Endothelial cell of umbilical vein (primary cell): Measurements from ENCODE around the gene EDARADD. TPM values are rescaled to one million over a fixed set of nuclear protein-coding genes. Genes with fewer than 3 reads are reported as not detected.

Experiments
- BruUV-seq: library from RNA; stranded (reverse); fragments of 400-500 nt; replicated peaks from 2 replicates; lab custom pipeline; 2021; lab: Mats Ljungman, UMichigan
- CTCF ChIA-PET: fragments of 300-600, 350-600 bp; sonication (Branson Sonifier 250); formaldehyde crosslinking; loops from one replicate; lab custom pipeline; 2021; ENCODE audit warnings: antibody characterized with exemption, inconsistent platforms; lab: Charles Lee
- POLR2A ChIA-PET: fragments of 300-600, 350-600 bp; sonication (Branson Sonifier 250); formaldehyde crosslinking; loops from one replicate; lab custom pipeline; 2021; ENCODE audit warnings: antibody characterized with exemption, inconsistent platforms; lab: Charles Lee
- DNase-seq: peaks from one replicate; pipeline ENCODE4 v3.0.0-alpha.2; 2011; ENCODE audit warnings: low read depth, low spot score
- FAIRE-seq: peaks from 2 replicates; lab custom pipeline; 2011; peaks lifted over from hg19 to GRCh38; lab: Jason Lieb, UNC
- H2AFZ ChIP-seq: 2 replicates; pipeline ENCODE4 v1.6.0; 2012; ENCODE audit warnings: low read depth, low read length, control low read depth, inconsistent platforms
- H3K27ac ChIP-seq: 2 replicates; pipeline ENCODE4 v1.5.1; 2011; ENCODE audit warnings: low read depth, mild to moderate bottlenecking, control low read depth, low read length, moderate library complexity; ENCODE audit not compliant: insufficient read depth
- H3K27me3 ChIP-seq, 2 experiments: 2 replicates each; pipeline versions ENCODE4 v1.6.0 to v1.6.1; 2011; ENCODE audit warnings: low read length in 2 of 2, mixed read lengths in 1 of 2; ENCODE audit not compliant: control insufficient read depth in 2 of 2, insufficient read depth in 2 of 2
- H3K36me3 ChIP-seq, 2 experiments: 2 replicates in 1 of 2; 3 replicates in 1 of 2; pipeline ENCODE4 v1.5.1; 2011; ENCODE audit warnings: low read length in 2 of 2, mild to moderate bottlenecking in 1 of 2, moderate library complexity in 1 of 2; ENCODE audit not compliant: control insufficient read depth in 2 of 2, insufficient read depth in 2 of 2; ENCODE audit errors: extremely low read depth in 1 of 2
- H3K4me1 ChIP-seq: 3 replicates; pipeline ENCODE4 v1.5.1; 2011; ENCODE audit warnings: mild to moderate bottlenecking, low read length; ENCODE audit not compliant: control insufficient read depth, insufficient read depth; ENCODE audit errors: extremely low read depth
- H3K4me2 ChIP-seq: 2 replicates; pipeline ENCODE4 v1.6.1; 2011; ENCODE audit warnings: low read length, control low read depth, mixed read lengths; ENCODE audit not compliant: insufficient read depth
- H3K4me3 ChIP-seq, 3 experiments: fragments of 200-600 bp in 1 of 3; sonication (generic), shearing (Covaris generic) in 1 of 3; replicated peaks in 1 of 3; 2 replicates each; pipeline ENCODE4 v1.5.1; 2011 to 2016; ENCODE audit warnings: control low read depth in 3 of 3, low read length in 3 of 3, mild to moderate bottlenecking in 2 of 3, inconsistent platforms in 1 of 3, low read depth in 1 of 3, moderate library complexity in 1 of 3; ENCODE audit not compliant: insufficient read depth in 1 of 3
- H3K79me2 ChIP-seq: 2 replicates; pipeline ENCODE4 v1.6.0; 2012; ENCODE audit warnings: low read length, inconsistent platforms; ENCODE audit not compliant: control insufficient read depth, insufficient read depth
- H3K9ac ChIP-seq: replicated peaks from 2 replicates; pipeline ENCODE3; 2011; ENCODE audit warnings: low read length, control low read depth; ENCODE audit not compliant: insufficient read depth; ENCODE audit errors: extremely low read depth
- H3K9me1 ChIP-seq: replicated peaks from 3 replicates; pipeline ENCODE4 v1.6.0; 2011; ENCODE audit warnings: mild to moderate bottlenecking, low read length; ENCODE audit not compliant: control insufficient read depth, insufficient read depth; ENCODE audit errors: extremely low read depth
- H3K9me3 ChIP-seq: replicated peaks from 2 replicates; pipeline ENCODE4 v1.5.1; 2012; ENCODE audit warnings: low read length, inconsistent platforms; ENCODE audit not compliant: control insufficient read depth, insufficient read depth
- H4K20me1 ChIP-seq: replicated peaks from 2 replicates; pipeline ENCODE3; 2011; ENCODE audit warnings: mild to moderate bottlenecking, low read length; ENCODE audit not compliant: control insufficient read depth, insufficient read depth; ENCODE audit errors: extremely low read depth
- CTCF ChIP-seq, 2 donors: IDR thresholded peaks; 1 replicate in 1 of 2; 2 replicates in 1 of 2; pipeline ENCODE4 v1.5.1; 2011; ENCODE audit warnings: low read length in 2 of 2, mild to moderate bottlenecking in 2 of 2, moderate library complexity in 2 of 2, control low read depth in 1 of 2, inconsistent platforms in 1 of 2, low read depth in 1 of 2; ENCODE audit not compliant: insufficient read depth in 1 of 2; ENCODE audit errors: extremely low read depth in 1 of 2
- EZH2 ChIP-seq: IDR thresholded peaks from 2 replicates; pipeline ENCODE4 v1.6.1; 2012; ENCODE audit warnings: borderline replicate concordance, low read depth, mild to moderate bottlenecking, moderate library complexity, low read length, inconsistent platforms; ENCODE audit not compliant: severe bottlenecking
- FOS ChIP-seq: IDR thresholded peaks from 2 replicates; pipeline ENCODE4 v1.6.1; 2011; ENCODE audit warnings: mild to moderate bottlenecking, low read length, moderate library complexity, borderline replicate concordance; ENCODE audit not compliant: insufficient read depth
- GATA2 ChIP-seq: IDR thresholded peaks from 2 replicates; pipeline ENCODE4 v1.7.0; 2011; ENCODE audit warnings: low read depth, mild to moderate bottlenecking, moderate library complexity, mixed read lengths, low read length; ENCODE audit not compliant: insufficient read length, insufficient read depth
- JUN ChIP-seq: IDR thresholded peaks from 2 replicates; pipeline ENCODE4 v1.6.1; 2011; ENCODE audit warnings: borderline replicate concordance, low read depth; ENCODE audit not compliant: insufficient read length, insufficient read depth
- MYC ChIP-seq: IDR thresholded peaks from one replicate; pipeline ENCODE4 v1.6.1; 2011; ENCODE audit warnings: mild to moderate bottlenecking, low read depth, low read length
- POLR2A ChIP-seq: IDR thresholded peaks from 2 replicates; pipeline ENCODE4 v1.6.1; 2012; ENCODE audit warnings: low read depth, mild to moderate bottlenecking, control low read depth, low read length
- POLR2AphosphoS5 ChIP-seq: IDR thresholded peaks from 2 replicates; pipeline ENCODE4 v1.6.1; 2012; ENCODE audit warnings: low read depth, mild to moderate bottlenecking, control low read depth, low read length, moderate library complexity; ENCODE audit not compliant: insufficient read depth
- dilution Hi-C: fragments of 300-500 bp; cut with MboI; formaldehyde crosslinking; loops from one replicate; pipeline ENCODE4 v1.15.0; 2019; ENCODE audit warnings: low sequenced_read_pairs; ENCODE audit not compliant: extremely low pct_ligation_motif_present
- intact Hi-C: fragments of 100-400 bp; cut with micrococcal nuclease; formaldehyde crosslinking; loops from one replicate; pipeline ENCODE4 v1.10.0; 2022
- polyA plus RNA-seq, 4 experiments: library from polyadenylated mRNA; depleted of rRNA in 3 of 4; stranded (reverse) in 3 of 4; unstranded in 1 of 4; fragments of >200 nt; gene quantifications; 2 replicates each; pipeline versions ENCODE4 v1.2.1 to v1.2.3, GENCODE V29; 2011 to 2012; ENCODE audit warnings: missing spikeins in 1 of 4
- total RNA-seq: library from RNA; stranded (reverse); gene quantifications from 2 replicates; pipeline ENCODE4 v1.2.3, GENCODE V29; 2021
- TF ChIP-seq, protein P1 (sequence below): IDR thresholded peaks from 2 replicates; pipeline ENCODE4 v1.6.1; 2011; ENCODE audit not compliant: insufficient read depth, insufficient read length

Gene EDARADD
- total and polyA plus RNA-seq, 2 donors (not counting 3 experiments of a cell fraction or from before 2014, with no cell fraction given): not detected

GRCh38 chr1:236353813-236354212, 40.3 kb upstream of the EDARADD start:
- no peaks in the 10 kb centered on the region for H3K9me3 ChIP-seq
- no TSS peak for BruUV-seq
- H3K9ac ChIP-seq: no peak overlapping the region
- no peak overlapping the region for H3K4me3 ChIP-seq
- no peak overlapping the region for H3K27ac ChIP-seq
- no peaks in the 10 kb centered on the region for H3K27me3 ChIP-seq
- dilution Hi-C loops (no loop called here), intact Hi-C loops (no loop called here)
- ChIA-PET CTCF (no interaction called here), POLR2A (no interaction called here)
- H3K4me2 ChIP-seq: no peak overlapping the region
- no peak for DNase-seq
- FAIRE-seq: no peak
- no peaks in the 10 kb centered on the region for H3K9me1 ChIP-seq
- H4K20me1 ChIP-seq: no peaks in the 10 kb centered on the region
- H3K79me2 ChIP-seq: no peaks in the 10 kb centered on the region
- no peaks in the 10 kb centered on the region for H3K4me1 ChIP-seq
- TF ChIP-seq MYC (no peak), FOS (no peak), CTCF (IDR thresholded peaks at IDR 0.05; ENCODE audit: extremely low read depth in 1 of 2, insufficient read depth in 1 of 2, low read depth in 1 of 2, low read length in 2 of 2) (no peak)
- H3K36me3 ChIP-seq: no peaks in the 10 kb centered on the region
- no peak overlapping the region for H2AFZ ChIP-seq

DNA sequence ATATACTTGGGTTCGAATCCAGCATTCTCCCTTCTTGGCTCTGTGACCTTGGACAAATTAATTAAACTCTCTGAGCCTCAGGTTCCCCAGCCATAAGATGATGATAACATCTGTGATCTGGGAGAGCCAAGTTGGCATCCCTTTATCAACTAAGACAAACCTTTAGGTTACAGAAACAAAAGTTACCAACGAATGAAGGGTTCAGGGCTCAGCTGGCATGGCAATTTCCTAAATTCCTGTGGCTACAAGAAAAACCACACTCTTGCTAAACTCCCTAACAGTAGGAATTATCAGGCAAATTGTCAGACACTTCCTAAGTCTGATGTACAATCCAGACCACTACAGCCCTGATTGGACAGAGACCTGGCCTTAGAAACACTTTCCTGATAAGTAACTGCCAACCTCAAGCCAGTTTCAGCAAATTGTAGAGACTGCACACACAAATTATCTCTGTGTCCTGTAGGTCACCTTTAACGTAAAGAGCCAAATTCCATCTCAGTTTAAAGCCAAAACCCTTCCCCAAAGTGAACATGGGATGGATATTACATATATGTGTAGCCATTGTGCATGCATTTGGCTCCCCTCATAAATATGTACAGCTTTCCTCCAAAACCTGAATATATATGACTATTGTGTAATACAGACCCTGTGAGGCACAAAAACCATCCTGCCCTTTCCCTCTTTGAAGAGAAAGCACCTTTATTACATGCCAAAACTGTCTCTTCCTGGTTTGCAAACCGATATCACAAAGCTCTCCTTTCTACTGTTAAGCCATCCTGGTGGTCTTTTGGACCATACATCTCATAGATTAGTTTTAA, 39.5 kb upstream of the EDARADD start:
- H3K27ac ChIP-seq: no peak overlapping the region
- H3K9ac ChIP-seq: no peak overlapping the region
- no TSS peak for BruUV-seq
- no peaks in the 10 kb centered on the region for H3K36me3 ChIP-seq
- DNase-seq: no peak
- TF ChIP-seq EZH2: no peak
- TF ChIP-seq POLR2AphosphoS5: no peak
- no peak for TF ChIP-seq JUN
- no peak for TF ChIP-seq POLR2A
- TF ChIP-seq MYC: no peak
- TF ChIP-seq, protein P1, sequence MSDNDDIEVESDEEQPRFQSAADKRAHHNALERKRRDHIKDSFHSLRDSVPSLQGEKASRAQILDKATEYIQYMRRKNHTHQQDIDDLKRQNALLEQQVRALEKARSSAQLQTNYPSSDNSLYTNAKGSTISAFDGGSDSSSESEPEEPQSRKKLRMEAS: no peak
- no peak for TF ChIP-seq GATA2
- no peak for TF ChIP-seq FOS
- ChIA-PET CTCF (interaction anchor here (1.2 kb wide), 1 partner anchor 27 kb away, joined by 3 read pairs; no protein-coding TSS in a partner anchor), POLR2A (no interaction called here)
- H4K20me1 ChIP-seq: no peaks in the 10 kb centered on the region
- FAIRE-seq: no peak
- no peaks in the 10 kb centered on the region for H3K79me2 ChIP-seq
- H3K4me3 ChIP-seq: no peak overlapping the region
- no peak overlapping the region for H2AFZ ChIP-seq
- no peaks in the 10 kb centered on the region for H3K27me3 ChIP-seq
- H3K9me3 ChIP-seq: no peaks in the 10 kb centered on the region
- dilution Hi-C loops (no loop called here), intact Hi-C loops (no loop called here)
- no peak overlapping the region for H3K4me2 ChIP-seq
- H3K4me1 ChIP-seq: no peaks in the 10 kb centered on the region
- H3K9me1 ChIP-seq: no peaks in the 10 kb centered on the region
